Endodermal cell (in vitro differentiated cells): ENCODE measurements around the gene SLC32A1. TPM values are rescaled to one million over a fixed set of nuclear protein-coding genes. Genes with fewer than 3 reads are reported as not detected.

Experiments
- DNase-seq: peaks from one replicate; pipeline ENCODE4 v3.0.0-alpha.2; 2017
- H3K27ac ChIP-seq: 2 replicates; pipeline ENCODE4 v1.5.1; 2013; ENCODE audit warnings: mild to moderate bottlenecking, low read depth, low read length, moderate library complexity
- H3K27me3 ChIP-seq: 2 replicates; pipeline ENCODE4 v1.6.1; 2013; ENCODE audit warnings: mild to moderate bottlenecking, low read length, moderate library complexity; ENCODE audit not compliant: insufficient read depth, control insufficient read depth, poor library complexity, severe bottlenecking
- H3K36me3 ChIP-seq: 2 replicates; pipeline ENCODE4 v1.7.0; 2013; ENCODE audit warnings: mild to moderate bottlenecking, low read length, moderate library complexity; ENCODE audit not compliant: control insufficient read depth, insufficient read depth
- H3K4me1 ChIP-seq: one replicate; pipeline ENCODE4 v1.7.0; 2013; ENCODE audit warnings: low read length; ENCODE audit not compliant: control insufficient read depth, insufficient read depth
- H3K4me3 ChIP-seq: 2 replicates; pipeline ENCODE4 v1.5.1; 2013; ENCODE audit warnings: mild to moderate bottlenecking, low read length, moderate library complexity
- H3K9ac ChIP-seq: 2 replicates; pipeline ENCODE4 v1.6.1; 2013; ENCODE audit warnings: mild to moderate bottlenecking, low read length, moderate library complexity; ENCODE audit not compliant: poor library complexity, severe bottlenecking; ENCODE audit errors: extremely low read depth
- H3K9me3 ChIP-seq: 2 replicates; pipeline ENCODE4 v1.6.1; 2013; ENCODE audit warnings: mild to moderate bottlenecking, low read length, moderate library complexity; ENCODE audit not compliant: control insufficient read depth
- H3K27ac Mint-ChIP-seq: 2 replicates; pipeline ENCODE4 v1.8.0; 2020; ENCODE audit warnings: mixed read lengths
- H3K27me3 Mint-ChIP-seq: 2 replicates; pipeline ENCODE4 v1.8.0; 2021; ENCODE audit warnings: mild to moderate bottlenecking, mixed read lengths; ENCODE audit not compliant: insufficient read depth
- H3K36me3 Mint-ChIP-seq: 2 replicates; pipeline ENCODE4 v1.8.0; 2020; ENCODE audit warnings: low read depth, mixed read lengths
- H3K4me1 Mint-ChIP-seq: 2 replicates; pipeline ENCODE4 v1.8.0; 2020; ENCODE audit warnings: mixed read lengths
- H3K4me3 Mint-ChIP-seq: 2 replicates; pipeline ENCODE4 v1.8.0; 2020; ENCODE audit warnings: mild to moderate bottlenecking, moderate library complexity, mixed read lengths
- H3K9me3 Mint-ChIP-seq: 2 replicates; pipeline ENCODE4 v1.8.0; 2020; ENCODE audit warnings: mild to moderate bottlenecking, mixed read lengths
- CTCF ChIP-seq: fragments of 200-600 bp; sonication (generic); conservative IDR thresholded peaks from 2 replicates; pipeline ENCODE4 v1.5.0; 2021; ENCODE audit warnings: antibody characterized with exemption, mild to moderate bottlenecking
- WGBS, 2 experiments: methylation state at CpG; one replicate each; pipeline versions ENCODE4 v1.1.5 to v1.1.7; 2013; ENCODE audit warnings: missing lambda C conversion rate in 2 of 2, mixed read lengths in 1 of 2; ENCODE audit not compliant: insufficient coverage in 1 of 2, insufficient read length in 1 of 2; 5-methylcytosine and 5-hydroxymethylcytosine counted together
- total RNA-seq, 2 donors: library from RNA; stranded (reverse); fragmentation: NEBNext Ultra II Directional in 1 of 2; extraction: Animal tissue kit (Norgen Biotek cat#: 25700) in 1 of 2; gene quantifications; 2 replicates in 1 of 2; 3 replicates in 1 of 2; pipeline ENCODE4 v1.2.1, GENCODE V29; 2021

SLC32A1 gene
- total RNA-seq, 2 donors from 2014 or later: not detected

GRCh38 chr20:38726804-38727606, 2.7 kb downstream of the SLC32A1 start:
- H3K36me3 Mint-ChIP-seq: no peaks in the 10 kb centered on the region
- Histone ChIP-seq H3K4me1 (peaks cover 15% of the 10 kb centered on the region), H3K9me3 (no peaks in the 10 kb centered on the region), H3K27ac (no peak overlapping the region), H3K9ac (no peak overlapping the region), H3K27me3 (peaks cover 100% of the 10 kb centered on the region), H3K4me3 (peak overlapping the region; percentile 40), H3K36me3 (no peaks in the 10 kb centered on the region)
- TF ChIP-seq CTCF: peak; percentile 85
- H3K4me1 Mint-ChIP-seq: peaks cover 45% of the 10 kb centered on the region
- DNase-seq: peak; percentile 99
- WGBS, 2 experiments: 3% methylated on average over 19 to 43 of the region's 43 CpGs
- H3K27ac Mint-ChIP-seq: no peak overlapping the region
- H3K27me3 Mint-ChIP-seq: peaks cover 100% of the 10 kb centered on the region
- peak overlapping the region; percentile 38 for H3K4me3 Mint-ChIP-seq
- H3K9me3 Mint-ChIP-seq: peaks cover 2% of the 10 kb centered on the region

GRCh38 chr20:38727607-38728190, 3.4 kb downstream of the SLC32A1 start:
- H3K9me3 Mint-ChIP-seq: peaks cover 2% of the 10 kb centered on the region
- peak overlapping the region; percentile 40 for H3K4me3 ChIP-seq
- peaks cover 100% of the 10 kb centered on the region for H3K27me3 ChIP-seq
- H3K27ac Mint-ChIP-seq: no peak overlapping the region
- H3K9me3 ChIP-seq: no peaks in the 10 kb centered on the region
- WGBS, 2 experiments: 7 to 8% methylated on average over 44 to 46 of the region's 46 CpGs
- H3K27ac ChIP-seq: no peak overlapping the region
- peak overlapping the region; percentile 38 for H3K4me3 Mint-ChIP-seq
- peaks cover 99% of the 10 kb centered on the region for H3K27me3 Mint-ChIP-seq
- H3K36me3 ChIP-seq: no peaks in the 10 kb centered on the region
- no peaks in the 10 kb centered on the region for H3K36me3 Mint-ChIP-seq
- peaks cover 45% of the 10 kb centered on the region for H3K4me1 Mint-ChIP-seq
- no peak overlapping the region for H3K9ac ChIP-seq
- peaks cover 15% of the 10 kb centered on the region for H3K4me1 ChIP-seq
- TF ChIP-seq CTCF: no peak
- no peak for DNase-seq

GRCh38 chr20:38728191-38728781, 4.0 kb downstream of the SLC32A1 start:
- no peaks in the 10 kb centered on the region for H3K36me3 Mint-ChIP-seq
- no peak overlapping the region for H3K9ac ChIP-seq
- no peaks in the 10 kb centered on the region for H3K9me3 ChIP-seq
- H3K36me3 ChIP-seq: no peaks in the 10 kb centered on the region
- H3K9me3 Mint-ChIP-seq: peaks cover 2% of the 10 kb centered on the region
- H3K27ac ChIP-seq: no peak overlapping the region
- peaks cover 15% of the 10 kb centered on the region for H3K4me1 ChIP-seq
- peaks cover 100% of the 10 kb centered on the region for H3K27me3 ChIP-seq
- H3K4me3 Mint-ChIP-seq: peak overlapping the region; percentile 38
- 1 to 2% methylated on average over 36 to 50 of the region's 56 CpGs for WGBS, 2 experiments
- H3K27ac Mint-ChIP-seq: no peak overlapping the region
- H3K4me3 ChIP-seq: peak overlapping the region; percentile 40
- peak; percentile 78 for DNase-seq
- TF ChIP-seq CTCF: no peak
- peaks cover 99% of the 10 kb centered on the region for H3K27me3 Mint-ChIP-seq
- H3K4me1 Mint-ChIP-seq: peaks cover 41% of the 10 kb centered on the region
